GM12878 (cell line): Measurements from ENCODE around the gene TBC1D2B. TPM values are rescaled to one million over a fixed set of nuclear protein-coding genes. Genes with fewer than 3 reads are reported as not detected.

ENCODE experiments used
- HDGF ChIP-seq: fragments of 450-650 bp; IDR thresholded peaks from 2 replicates; pipeline ENCODE4 v1.6.1; 2016; ENCODE audit warnings: antibody characterized with exemption
- MAX ChIP-seq: IDR thresholded peaks from 2 replicates; pipeline ENCODE4 v1.6.1; 2012; ENCODE audit warnings: low read depth, low read length, improper control_type of control experiment
- NFXL1 ChIP-seq: fragments of 450-650 bp; IDR thresholded peaks from 2 replicates; pipeline ENCODE4 v1.6.1; 2017; ENCODE audit warnings: antibody characterized with exemption, mild to moderate bottlenecking, borderline replicate concordance
- NR2C1 ChIP-seq: fragments of 450-650 bp; IDR thresholded peaks from 2 replicates; pipeline ENCODE4 v1.6.1; 2017; ENCODE audit warnings: antibody characterized with exemption, mild to moderate bottlenecking, moderate library complexity
- NRF1 ChIP-seq: conservative IDR thresholded peaks from 2 replicates; pipeline ENCODE4 v1.6.1; 2011; ENCODE audit warnings: mild to moderate bottlenecking, low read depth, low read length, improper control_type of control experiment
- RBBP5 ChIP-seq: fragments of 200-600 bp; sonication (generic); conservative IDR thresholded peaks from 2 replicates; pipeline ENCODE4 v1.6.1; 2016
- SIN3A ChIP-seq: IDR thresholded peaks from 2 replicates; pipeline ENCODE4 v1.6.1; 2012; ENCODE audit warnings: low read depth, low read length, improper control_type of control experiment
- SP1 ChIP-seq: IDR thresholded peaks from one replicate; pipeline ENCODE4 v1.6.1; 2011; ENCODE audit warnings: low read depth, low read length
- SPI1 ChIP-seq: IDR thresholded peaks from 2 replicates; pipeline ENCODE4 v1.6.1; 2011; ENCODE audit warnings: low read depth, mild to moderate bottlenecking, low read length, moderate library complexity, borderline replicate concordance; ENCODE audit not compliant: insufficient read depth
- SRF ChIP-seq, 2 experiments: IDR thresholded peaks; 2 replicates each; pipeline ENCODE4 v1.6.1; 2011; ENCODE audit warnings: low read depth in 2 of 2, low read length in 2 of 2, mild to moderate bottlenecking in 1 of 2, moderate library complexity in 1 of 2
- YBX1 ChIP-seq: fragments of 450-650 bp; IDR thresholded peaks from 2 replicates; pipeline ENCODE4 v1.6.1; 2016; ENCODE audit warnings: antibody characterized with exemption
- ZBTB40 ChIP-seq: fragments of 450-650 bp; IDR thresholded peaks from 2 replicates; pipeline ENCODE4 v1.6.1; 2016; ENCODE audit warnings: mild to moderate bottlenecking, moderate library complexity, borderline replicate concordance
- ZNF217 ChIP-seq: fragments of 450-650 bp; IDR thresholded peaks from 2 replicates; pipeline ENCODE4 v1.6.1; 2017; ENCODE audit warnings: antibody characterized with exemption, mild to moderate bottlenecking
- ZSCAN29 ChIP-seq: fragments of 450-650 bp; IDR thresholded peaks from 2 replicates; pipeline ENCODE4 v1.6.1; 2017; ENCODE audit warnings: mild to moderate bottlenecking, moderate library complexity
- ZZZ3 ChIP-seq: IDR thresholded peaks from 2 replicates; pipeline ENCODE4 v1.6.1; 2011; ENCODE audit warnings: low read depth; ENCODE audit not compliant: control insufficient read depth, insufficient read length
- polyA plus RNA-seq, 11 experiments: library from polyadenylated mRNA; depleted of rRNA in 4 of 11; unstranded in 6 of 11; stranded (reverse) in 5 of 11; fragments of >200 nt; fragmentation: Nextera tagmentation in 4 of 11; fragmentation: Illumina TruSeq in 1 of 11; extraction: Ambion mirVana in 4 of 11; extraction: Trizol in 1 of 11; gene quantifications; 1 replicate in 1 of 11; 2 replicates in 10 of 11; pipeline versions ENCODE4 v1.2.1 to v1.2.3, GENCODE V29; 2011 to 2016; ENCODE audit warnings: inconsistent platforms in 2 of 11, missing spikeins in 2 of 11, low read depth in 1 of 11
- total RNA-seq, 4 experiments: library from RNA; depleted of rRNA in 3 of 4; stranded (reverse); fragments of >200 nt in 3 of 4; fragmentation: Illumina TruSeq in 1 of 4; extraction: Trizol in 1 of 4; gene quantifications; 2 replicates each; pipeline versions ENCODE4 v1.2.1 to v1.2.3, GENCODE V29; 2013 to 2021
- TF ChIP-seq, protein P1 (sequence below): IDR thresholded peaks from 2 replicates; pipeline ENCODE4 v1.6.1; 2012; ENCODE audit warnings: improper control_type of control experiment, low read depth, low read length; ENCODE audit not compliant: insufficient replicate concordance
- TF ChIP-seq, protein P2 (sequence below): fragments of 450-650 bp; IDR thresholded peaks from 2 replicates; pipeline ENCODE4 v1.6.1; 2017; ENCODE audit warnings: mild to moderate bottlenecking

The TBC1D2B gene
- total and polyA plus RNA-seq, 10 of the 15 experiments (the other 5 are each of a cell fraction or from before 2014, with no cell fraction given), result 1.3 to 53.4 (median 19.4) TPM

DNA sequence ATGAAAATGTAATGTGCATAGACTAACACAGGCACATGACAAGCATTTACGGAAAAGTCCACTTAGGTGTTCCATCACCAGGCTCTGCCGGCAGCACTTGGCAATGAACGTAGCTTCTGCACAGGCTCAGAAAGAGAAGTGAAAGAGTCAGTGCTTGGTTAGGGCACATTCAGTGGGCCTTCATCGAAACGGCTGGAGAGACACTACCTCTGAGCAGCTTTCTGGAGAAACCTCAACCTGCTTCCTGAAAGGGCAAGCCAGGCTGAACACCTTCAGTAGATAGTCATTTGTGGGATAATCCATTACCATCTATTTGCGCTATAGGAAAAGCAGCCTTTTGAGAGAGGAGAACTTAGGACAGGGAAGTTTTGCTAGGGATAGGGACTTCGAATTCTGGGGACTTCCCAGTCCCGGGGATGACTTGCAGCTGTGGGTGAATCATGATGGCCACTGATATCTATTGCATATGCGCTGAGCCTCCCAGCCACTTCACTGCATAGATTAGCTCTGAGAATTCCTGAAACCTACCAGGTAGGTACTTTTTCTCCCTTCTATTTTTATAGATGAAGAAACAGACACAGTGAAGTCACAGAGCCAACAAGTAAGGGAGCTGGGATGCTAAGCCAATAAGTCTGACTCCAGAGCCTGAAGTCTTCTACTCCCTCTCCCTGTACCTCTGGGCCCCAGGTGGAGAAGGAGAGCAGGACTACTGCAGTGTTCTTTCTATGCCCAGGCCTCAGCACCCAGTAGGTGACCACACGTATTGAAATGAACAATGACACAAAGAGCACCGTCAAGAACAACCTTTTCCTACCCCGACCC is 10.7 kb upstream of the TBC1D2B start (continued):
- TF ChIP-seq ZBTB40, result no peak
- TF ChIP-seq YBX1, result no peak
- no peak for TF ChIP-seq MAX
- no peak for TF ChIP-seq SIN3A
- TF ChIP-seq NFXL1, result no peak
- no peak for TF ChIP-seq NR2C1
- TF ChIP-seq ZSCAN29, result no peak
- no peak for TF ChIP-seq SRF (IDR thresholded peaks at IDR 0.05; ENCODE audit: low read depth in 2 of 2, low read length in 2 of 2)
- TF ChIP-seq, protein P1, sequence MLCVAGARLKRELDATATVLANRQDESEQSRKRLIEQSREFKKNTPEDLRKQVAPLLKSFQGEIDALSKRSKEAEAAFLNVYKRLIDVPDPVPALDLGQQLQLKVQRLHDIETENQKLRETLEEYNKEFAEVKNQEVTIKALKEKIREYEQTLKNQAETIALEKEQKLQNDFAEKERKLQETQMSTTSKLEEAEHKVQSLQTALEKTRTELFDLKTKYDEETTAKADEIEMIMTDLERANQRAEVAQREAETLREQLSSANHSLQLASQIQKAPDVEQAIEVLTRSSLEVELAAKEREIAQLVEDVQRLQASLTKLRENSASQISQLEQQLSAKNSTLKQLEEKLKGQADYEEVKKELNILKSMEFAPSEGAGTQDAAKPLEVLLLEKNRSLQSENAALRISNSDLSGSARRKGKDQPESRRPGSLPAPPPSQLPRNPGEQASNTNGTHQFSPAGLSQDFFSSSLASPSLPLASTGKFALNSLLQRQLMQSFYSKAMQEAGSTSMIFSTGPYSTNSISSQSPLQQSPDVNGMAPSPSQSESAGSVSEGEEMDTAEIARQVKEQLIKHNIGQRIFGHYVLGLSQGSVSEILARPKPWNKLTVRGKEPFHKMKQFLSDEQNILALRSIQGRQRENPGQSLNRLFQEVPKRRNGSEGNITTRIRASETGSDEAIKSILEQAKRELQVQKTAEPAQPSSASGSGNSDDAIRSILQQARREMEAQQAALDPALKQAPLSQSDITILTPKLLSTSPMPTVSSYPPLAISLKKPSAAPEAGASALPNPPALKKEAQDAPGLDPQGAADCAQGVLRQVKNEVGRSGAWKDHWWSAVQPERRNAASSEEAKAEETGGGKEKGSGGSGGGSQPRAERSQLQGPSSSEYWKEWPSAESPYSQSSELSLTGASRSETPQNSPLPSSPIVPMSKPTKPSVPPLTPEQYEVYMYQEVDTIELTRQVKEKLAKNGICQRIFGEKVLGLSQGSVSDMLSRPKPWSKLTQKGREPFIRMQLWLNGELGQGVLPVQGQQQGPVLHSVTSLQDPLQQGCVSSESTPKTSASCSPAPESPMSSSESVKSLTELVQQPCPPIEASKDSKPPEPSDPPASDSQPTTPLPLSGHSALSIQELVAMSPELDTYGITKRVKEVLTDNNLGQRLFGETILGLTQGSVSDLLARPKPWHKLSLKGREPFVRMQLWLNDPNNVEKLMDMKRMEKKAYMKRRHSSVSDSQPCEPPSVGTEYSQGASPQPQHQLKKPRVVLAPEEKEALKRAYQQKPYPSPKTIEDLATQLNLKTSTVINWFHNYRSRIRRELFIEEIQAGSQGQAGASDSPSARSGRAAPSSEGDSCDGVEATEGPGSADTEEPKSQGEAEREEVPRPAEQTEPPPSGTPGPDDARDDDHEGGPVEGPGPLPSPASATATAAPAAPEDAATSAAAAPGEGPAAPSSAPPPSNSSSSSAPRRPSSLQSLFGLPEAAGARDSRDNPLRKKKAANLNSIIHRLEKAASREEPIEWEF, result no peak
- no peak for TF ChIP-seq ZNF217
- peak; percentile 80 for TF ChIP-seq SPI1
- TF ChIP-seq RBBP5, result no peak
- TF ChIP-seq, protein P2, sequence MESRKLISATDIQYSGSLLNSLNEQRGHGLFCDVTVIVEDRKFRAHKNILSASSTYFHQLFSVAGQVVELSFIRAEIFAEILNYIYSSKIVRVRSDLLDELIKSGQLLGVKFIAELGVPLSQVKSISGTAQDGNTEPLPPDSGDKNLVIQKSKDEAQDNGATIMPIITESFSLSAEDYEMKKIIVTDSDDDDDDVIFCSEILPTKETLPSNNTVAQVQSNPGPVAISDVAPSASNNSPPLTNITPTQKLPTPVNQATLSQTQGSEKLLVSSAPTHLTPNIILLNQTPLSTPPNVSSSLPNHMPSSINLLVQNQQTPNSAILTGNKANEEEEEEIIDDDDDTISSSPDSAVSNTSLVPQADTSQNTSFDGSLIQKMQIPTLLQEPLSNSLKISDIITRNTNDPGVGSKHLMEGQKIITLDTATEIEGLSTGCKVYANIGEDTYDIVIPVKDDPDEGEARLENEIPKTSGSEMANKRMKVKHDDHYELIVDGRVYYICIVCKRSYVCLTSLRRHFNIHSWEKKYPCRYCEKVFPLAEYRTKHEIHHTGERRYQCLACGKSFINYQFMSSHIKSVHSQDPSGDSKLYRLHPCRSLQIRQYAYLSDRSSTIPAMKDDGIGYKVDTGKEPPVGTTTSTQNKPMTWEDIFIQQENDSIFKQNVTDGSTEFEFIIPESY, result no peak
- TF ChIP-seq ZZZ3, result no peak
- no peak for TF ChIP-seq NRF1
- TF ChIP-seq SP1, result no peak
- TF ChIP-seq HDGF, result 0 out of 2 replicates have a peak, but pooled peaks have one; percentile 21
